HG03060 (cell line): ENCODE results near the gene CCDC187.

Source experiments
- ATAC-seq: cut with Tn5 transposase; IDR thresholded peaks from one replicate; pipeline ENCODE4 v1.9.1; 2021; ENCODE audit warnings: low read depth, moderate number of reproducible peaks; ENCODE audit not compliant: unreplicated experiment

Gene CCDC187

DNA sequence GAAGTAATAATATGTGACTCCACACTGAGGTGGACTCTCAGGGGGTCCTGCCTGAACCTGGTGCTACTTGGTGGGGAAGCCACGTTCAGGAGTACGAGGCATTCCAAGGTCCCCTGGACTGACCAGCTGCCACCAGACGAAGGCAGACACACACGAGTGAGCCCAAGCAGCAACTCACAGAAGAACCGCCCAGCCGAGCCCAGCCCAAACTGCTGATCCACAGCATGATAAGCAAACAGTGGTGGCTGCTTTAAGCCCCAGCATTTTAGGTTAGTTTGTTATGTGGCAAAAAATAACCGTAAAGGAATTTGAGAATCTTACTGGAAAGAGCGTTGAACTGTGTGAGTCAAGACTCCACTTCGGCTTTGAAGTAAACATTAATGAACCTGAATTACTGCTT is 90.2 kb downstream of the CCDC187 start:
- ATAC-seq = no peak

DNA sequence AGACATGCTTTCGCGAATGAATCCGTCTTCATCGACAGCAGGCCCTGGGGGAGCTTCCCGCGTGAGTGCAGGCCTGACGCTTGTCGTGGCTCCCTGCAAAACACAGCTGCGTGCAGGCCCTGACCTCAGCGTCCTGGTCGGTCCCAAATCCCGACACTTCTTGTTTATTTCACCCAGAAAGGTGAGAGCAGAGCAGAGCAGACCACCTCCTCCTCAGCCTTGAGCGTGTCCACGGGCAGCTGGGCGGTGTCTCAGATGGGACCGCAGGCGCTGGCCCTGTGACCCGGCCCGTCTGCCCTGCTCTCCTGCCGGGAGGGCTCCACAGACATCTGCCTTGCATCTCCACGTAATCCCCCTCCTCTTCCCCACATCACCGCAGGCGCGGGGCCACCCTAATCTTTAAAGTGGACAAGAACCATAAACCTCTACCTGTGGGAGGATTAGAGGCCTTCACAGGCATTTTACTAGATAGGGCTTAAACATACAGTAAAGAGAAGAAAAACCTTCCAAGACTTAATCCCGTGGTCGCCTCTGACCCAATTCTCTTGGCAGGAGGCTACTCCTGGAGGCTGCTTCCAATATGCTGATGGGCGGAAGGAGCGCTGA is 91.4 kb downstream of the CCDC187 start:
- no peak for ATAC-seq

DNA sequence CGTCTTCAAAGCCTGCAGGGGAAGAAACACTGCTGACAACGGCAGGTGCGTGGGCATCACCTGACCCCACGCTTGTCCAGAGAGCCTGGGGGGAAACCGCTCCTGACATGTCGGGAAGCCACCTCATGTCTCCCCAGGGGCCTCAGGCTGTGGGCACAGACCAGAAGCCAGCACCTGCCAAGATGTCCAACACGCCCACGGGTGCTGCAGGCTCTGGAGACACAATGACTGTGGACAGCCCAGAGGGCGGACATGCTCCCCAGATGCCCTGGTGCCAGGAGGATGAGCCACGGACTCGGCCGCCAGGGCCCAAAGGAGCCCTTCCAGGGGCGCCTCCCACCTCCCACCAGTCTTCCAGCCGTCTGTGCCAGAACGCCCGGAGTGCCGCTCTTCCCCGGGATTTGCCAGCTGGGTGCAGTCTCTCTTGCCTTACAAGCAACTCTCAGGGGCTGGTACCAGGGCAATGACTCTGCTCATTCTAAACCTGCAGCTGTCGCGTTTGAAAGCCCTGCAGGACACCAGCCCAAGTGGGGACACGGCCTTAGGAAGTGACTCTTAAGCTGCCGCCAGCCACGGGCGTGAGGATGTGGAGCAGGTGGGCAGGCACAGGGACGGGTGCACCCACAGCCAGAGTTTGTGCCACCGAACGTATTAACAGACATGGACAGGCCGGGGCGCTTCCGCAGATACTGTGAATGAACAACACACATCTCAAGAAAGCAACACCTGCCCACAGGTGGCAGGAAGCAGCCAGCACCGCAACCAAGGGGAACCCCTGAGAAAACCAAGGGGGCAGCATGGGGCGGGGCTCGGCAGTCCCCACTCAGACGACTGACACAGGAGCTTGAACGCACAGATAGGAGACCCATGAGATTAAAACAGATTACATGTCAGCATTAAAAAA is 92.2 kb downstream of the CCDC187 start:
- ATAC-seq = no peak

DNA sequence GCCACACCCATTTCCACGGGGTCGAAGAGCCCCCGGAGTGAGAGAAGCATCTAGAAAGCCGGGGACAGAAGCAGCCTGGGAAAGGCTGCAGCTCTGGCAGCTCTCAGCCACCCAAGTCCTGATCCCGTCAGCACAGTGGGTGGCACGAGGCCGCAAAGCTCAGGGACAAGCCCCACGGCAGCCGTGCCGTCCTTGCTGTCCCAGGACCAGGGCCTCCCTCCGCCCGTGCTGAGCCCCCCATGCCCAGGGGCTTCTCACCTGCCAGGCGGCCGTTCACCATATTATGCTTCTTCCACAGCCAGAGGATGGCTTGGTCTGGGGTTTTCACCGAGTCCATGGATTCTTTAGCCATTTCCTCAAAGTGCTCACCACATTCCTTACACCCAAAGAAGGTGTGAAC is 92.9 kb downstream of the CCDC187 start:
- no peak for ATAC-seq

DNA sequence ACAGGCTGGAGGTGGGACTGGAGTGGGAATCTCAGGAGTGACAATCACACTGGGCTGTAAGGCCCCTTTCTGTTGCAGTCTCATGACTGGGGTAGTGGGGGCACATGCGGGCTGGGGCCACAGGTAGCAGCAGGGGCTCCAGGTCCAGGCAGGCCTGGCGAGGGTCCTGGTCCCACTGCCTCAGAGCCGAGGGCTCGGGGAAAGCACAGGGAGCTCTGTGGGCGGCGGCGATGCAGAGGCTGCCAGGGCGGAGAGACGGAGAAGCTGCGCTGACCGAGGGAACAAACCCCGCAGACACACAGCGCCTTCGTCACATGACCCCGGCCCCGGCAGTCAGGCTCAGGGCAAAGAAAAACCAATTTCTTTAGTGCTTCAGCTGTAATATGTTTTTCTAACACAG is 93.6 kb downstream of the CCDC187 start:
- no peak for ATAC-seq

DNA sequence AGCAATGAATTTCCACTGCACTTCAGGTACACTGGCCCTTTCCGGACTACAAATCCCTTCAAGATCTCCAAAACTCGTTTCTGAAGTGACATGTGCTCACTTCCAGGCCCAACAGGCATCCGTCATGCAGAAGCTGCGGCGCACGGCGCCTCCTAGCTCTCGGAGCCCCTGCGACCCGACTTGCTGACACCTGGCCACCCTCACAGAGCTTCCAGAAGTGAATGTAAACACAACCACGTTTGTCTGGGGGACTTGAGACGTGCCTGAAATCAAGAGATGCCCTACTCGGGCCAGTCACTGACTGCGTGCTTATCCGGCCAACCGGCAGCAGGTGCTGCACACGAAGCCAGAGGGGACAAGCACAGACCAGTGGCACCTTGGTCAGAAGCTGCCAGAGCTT is 94.1 kb downstream of the CCDC187 start:
- ATAC-seq = no peak

DNA sequence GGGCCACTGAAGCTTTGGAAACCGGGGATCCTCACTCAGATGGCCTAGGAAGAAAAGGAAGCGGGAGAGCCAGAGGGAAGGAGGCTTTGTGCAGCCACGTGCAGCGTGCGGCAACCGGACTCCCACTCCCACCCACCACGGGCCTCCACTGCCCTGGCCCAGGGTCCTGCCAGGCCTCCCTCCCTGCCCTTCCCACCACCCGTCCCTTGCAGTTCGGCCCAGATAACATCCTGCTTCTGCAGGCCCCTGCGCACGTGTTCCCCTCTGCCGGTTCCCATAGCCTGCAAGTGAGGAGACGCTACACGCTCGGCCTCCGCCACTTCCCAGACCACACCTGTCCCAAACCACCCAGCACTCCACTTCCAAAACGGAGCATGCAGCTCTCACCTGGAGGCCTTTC is 94.7 kb downstream of the CCDC187 start:
- no peak for ATAC-seq

DNA sequence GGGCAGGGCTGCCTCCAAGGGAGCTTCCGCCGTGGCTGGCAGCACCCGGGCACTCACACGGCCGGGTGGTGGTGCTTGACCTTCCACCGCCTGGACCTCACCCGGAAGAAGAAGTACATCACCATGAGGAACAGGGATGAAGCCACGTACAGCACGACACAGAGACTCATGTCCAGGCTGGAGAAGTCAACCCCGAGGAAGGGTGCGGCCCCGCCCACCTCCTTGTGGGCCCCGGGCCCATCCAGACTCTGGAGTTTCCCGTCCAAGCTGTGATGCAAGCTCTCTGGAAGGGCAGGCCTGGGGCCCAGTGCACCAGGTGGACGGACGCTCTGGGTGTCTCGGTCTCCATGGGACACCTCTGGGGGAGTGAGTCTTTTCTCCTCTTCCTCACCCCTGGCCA is 95.2 kb downstream of the CCDC187 start:
- ATAC-seq = no peak

DNA sequence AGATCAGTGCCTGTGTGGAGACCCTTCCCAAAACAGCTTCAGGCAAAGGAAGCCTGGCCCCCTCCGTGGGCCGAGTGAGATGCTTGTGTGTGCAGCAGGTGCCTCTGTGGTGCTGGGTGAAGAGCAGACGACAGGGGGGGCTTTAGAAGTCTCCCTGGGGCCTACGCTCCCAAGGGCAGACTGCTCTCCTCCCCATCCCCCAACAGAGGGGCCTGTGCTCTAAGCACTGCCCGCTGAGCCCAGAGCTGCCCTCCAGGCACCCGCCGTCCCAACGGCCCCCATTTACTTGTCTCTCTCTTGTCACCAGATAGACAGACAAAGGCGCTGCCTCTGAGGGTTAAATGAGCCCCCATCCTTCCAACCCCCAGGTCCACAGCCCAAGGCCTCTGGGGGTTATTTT is 96.3 kb downstream of the CCDC187 start:
- no peak for ATAC-seq

DNA sequence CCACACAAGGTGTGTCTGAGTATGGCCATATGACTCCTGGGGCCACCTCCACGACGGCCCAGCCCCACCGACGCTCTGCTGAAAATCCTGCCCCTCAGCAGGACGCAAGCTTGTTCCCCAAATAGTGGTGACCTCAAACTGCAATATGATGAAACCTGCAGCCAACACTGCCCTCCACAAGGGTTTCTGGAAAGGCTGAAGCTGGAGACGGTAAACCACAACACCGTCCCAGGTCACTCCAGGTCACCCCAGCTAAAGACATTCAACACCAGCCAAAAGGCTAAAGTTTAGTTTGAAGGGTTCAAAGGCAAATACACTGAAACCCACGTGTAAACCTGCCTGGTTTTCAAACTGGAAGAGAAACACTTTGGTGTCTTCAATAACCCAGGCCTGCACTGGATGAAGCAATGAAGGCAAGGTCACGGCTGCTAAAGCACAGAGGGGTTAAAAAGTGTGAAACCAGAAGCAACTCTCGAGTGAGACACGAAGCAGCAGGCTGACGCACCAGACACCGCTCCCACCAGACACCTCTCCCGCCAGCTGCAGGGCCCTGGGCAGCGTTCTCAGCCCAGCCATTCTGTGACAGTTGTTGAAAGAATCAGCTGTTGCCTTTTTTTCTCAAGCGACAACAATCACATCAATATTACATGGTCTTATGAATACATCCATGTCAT is 97.2 kb downstream of the CCDC187 start:
- ATAC-seq = no peak

DNA sequence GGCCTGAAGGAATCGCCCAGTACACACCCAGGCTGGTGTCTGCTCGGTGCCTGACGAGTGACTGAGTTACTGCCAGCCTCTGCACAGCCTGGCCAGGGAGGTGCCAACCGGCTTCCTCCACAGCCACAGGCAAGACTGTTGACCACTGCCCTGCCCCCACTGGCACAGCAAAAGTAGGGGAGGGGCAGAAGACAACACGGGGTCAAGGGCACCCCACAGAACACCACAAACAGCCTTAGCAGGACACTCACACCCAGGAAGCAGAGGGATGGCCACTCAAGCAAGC is 98.2 kb downstream of the CCDC187 start:
- ATAC-seq = no peak

DNA sequence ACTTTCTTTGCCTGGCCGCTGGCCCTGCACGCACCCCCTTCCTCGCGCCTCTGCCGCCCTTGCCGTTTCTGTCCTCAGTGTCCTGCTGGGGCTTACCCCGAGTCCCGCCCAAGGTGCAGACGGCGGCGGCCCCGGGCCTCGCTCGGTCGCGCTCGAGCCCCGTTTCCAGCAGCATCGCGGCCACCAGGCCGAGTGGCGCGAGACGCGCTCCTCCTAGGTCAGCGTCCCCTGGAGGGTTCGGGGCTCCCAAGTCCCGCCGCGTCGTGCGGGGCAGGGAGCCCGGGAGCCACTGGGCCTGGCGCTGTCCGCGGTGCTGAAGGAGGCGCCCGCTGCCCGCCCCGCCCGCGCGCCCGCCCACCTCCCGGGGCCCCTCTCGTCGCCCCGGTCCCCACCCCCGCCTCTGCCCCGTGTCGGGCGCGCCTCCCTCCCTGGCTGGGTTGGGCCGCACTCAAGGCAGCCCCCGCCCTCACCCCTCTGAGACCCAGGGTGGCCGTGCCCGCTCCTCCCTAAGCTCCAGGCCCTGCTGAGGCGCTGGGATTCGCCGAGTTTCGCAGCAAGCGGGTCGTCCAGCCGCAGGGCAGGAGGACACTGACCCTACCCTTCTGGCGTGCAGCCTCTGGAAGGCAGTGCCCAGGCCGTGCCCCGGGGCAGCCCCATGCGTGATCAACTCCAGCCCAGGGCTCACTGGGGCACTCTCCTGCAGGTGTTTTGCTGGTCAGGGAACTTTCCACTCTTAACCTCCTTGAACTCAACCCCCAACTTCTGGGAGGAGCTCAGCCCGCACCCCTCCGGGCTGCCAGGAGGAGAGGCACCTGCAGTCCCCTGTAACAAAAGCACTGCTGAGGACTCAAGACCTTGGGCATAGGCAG is 98.8 kb downstream of the CCDC187 start, which contains the start of gene LHX3:
Gene LHX3 (minus strand): TSS at position 291 of the 869 bp plus-strand sequence. CDS start 116 bp downstream, at position 175.
- no peak for ATAC-seq

DNA sequence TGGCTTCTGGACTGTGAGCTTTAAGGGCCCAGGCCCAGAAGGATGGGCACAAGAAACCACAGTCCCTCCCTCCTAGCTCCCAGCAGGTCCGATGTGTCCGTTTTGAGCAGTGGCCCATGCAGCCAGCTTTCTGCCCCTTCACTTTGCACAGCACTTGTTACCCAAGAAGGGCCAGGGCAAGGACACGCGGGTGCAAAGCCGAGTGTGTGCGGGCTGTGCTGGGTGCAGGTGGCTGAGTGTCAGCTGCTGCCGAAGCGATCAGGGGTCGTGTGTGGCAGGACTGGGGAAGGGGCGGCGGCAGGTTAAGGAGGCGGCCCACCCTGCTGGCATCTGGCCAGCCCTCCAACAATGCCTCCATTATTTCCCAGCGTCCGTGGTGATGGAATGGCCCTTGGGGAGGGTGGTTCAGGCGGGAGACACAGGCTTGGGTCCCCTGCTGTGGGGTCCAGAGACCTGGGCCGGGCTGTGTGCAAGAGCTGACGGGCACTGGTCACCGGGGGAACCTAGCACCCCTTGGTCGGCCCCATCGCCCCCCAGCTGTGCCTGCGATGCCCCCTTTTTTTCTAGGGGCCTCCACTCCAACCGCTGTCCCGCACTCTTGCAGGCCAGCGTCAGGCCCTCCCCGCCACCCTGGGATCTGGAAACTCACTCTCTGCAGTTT is 99.6 kb downstream of the CCDC187 start:
- ATAC-seq = no peak

DNA sequence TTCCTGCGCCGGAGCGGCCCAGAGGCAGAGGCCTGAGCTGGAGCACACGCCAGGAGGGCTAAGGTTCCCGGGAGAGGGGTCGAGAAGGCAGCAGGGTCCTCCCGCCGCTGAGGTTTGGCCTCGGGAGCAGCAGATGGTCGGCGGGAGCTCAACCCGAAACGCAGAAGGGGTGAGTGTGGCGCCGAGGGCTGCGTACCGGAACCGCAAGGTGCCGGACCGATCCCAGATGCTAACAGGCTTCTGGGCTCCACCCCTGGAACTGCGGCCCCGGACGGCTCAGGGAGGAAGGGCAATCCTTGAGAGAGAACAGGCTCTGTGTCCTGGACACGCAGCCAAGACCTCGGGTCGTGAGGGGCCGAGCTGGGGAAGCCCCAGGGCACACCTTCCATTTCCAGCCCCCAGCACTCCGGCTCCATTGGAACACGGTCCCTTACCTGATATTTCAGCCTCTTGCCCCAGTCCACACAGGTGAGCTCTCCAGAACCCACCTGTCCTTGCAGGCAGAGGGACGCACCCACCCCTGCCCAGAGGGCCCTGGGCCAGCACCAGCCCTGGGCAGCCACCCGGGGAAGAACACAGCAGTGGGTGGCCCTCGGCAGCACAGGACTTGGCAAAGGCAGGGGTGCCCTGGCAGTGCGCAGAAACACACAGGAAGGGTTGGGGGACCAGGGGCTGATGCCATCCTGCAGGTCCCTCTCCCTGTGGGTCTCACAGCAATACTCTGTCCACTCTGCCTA is 100.3 kb downstream of the CCDC187 start:
- ATAC-seq = no peak

DNA sequence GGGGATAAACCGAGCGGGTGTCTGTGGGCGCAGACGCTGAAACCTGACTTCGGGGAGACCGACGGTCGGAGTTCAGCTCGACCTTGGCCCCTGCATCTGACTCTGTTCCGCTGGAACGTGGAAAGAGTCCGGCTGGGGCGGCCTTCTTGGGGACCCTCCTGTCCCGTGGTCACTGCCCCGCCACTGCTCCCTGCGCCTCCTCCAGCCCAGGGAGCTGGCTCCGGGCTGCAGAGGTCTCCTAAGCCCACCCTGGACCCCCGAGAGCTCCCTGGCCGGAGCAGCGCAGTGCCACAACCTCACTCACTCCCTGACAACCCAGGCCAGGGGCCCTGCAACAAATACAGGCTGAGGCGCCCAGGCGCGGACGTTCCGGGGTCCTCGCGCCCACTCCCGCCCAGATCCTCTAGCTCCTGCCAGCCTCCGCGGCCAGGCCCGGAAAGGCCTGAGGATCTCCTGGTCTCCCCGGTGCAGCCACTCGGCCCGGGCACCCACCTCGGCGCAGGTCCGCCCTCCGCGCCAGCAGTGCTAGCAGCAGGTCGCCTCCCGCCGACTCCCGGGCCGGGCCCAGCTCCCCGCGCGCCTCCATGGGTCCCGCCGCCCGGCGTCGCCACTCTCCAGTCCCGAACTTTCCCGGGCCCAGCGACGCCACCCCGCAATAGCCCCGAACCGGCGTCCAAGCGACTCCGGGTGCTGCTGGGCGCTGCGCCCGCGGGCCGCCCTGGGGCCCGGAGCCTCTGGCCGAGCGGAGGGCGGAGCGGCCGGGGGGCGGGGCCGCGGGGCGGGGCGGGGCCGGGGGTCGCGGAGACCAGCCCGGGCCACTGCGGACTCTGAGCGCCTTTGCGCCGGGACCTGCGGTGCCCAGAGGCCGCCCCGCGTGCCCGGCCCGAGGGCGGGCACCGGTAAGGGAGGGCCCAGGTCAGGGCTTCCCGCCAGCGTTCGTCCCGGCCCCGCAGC is 101.2 kb downstream of the CCDC187 start:
- ATAC-seq = no peak

DNA sequence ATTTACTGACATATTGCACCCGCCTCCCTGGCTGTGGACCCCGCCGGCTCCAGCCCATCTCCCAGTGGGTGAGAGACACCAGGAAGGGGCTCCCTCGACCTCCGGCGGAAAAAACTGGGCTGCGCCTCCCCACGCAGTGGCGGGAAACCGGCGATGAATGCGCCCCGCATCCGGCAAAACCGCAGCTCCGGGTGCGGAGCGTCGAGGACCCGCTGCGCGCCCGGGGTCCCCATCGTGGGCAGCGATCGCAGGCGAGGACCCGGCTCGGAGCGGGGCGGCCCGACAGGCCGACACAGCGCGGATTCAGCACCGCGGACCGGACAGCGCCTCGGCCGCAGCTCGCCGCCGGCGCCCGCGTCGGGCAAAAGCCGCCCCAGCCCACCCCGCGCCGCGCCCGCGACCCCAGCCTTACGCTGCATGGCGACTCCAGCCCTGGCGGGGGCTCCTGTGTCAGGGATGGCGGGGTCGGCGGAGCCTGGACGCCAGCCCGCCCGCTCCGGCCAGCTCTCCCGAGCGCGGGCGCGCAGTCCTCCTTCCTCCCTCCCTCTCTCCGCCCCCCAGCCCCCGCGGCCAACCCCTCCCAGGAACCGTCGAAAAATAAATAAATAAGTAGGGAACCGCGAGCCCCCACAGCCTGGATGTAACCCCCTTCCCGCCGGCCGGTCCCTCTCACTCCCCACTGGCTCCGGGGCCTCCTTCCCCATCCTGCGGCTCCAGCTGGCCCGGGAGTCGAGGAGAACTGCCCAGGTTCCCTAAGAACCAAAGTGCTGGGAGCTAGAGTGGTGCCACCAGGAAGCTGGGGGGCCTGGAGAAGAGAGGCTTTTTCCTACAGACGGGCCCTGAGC is 102.1 kb downstream of the CCDC187 start:
- no peak for ATAC-seq

DNA sequence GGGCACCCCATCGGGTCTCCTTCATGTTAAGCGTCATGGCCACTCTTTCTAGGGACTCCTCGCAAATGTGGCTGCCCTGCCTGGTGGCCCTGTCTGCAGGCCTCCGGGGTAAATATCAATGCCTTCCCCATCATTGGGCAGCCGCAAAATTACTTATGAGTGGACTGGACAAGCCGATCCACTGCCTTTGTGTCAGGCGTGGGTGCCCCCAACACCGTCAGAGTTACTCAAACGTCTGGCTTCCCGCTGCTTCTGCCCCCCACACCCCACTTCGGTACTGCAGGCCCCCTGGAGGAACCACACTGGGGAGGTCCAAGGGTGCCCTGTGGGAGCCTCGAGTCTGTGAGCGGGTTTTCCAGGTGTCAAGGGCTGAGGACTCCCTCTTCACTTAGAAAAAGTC is 102.7 kb downstream of the CCDC187 start:
- no peak for ATAC-seq

DNA sequence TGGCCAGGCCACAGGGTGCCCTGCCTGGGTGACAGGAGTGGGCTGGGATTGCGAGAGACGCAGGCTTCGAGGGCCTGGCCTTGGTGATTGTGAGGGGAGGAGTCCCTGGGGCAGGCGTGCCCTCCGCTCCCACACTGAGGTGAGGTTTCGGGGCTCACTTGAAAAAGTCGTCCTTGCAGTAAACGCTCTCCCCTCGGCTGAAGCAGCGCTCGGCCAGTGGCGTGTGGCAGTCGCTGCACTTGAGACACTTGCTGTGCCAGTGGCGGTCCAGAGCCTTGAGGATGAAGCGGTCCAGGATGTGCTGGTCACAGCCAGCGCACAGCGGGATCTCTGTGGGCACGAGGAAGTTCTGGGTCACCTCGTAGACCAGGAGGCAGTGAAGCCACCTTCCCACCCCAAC is 103.5 kb downstream of the CCDC187 start:
- no peak for ATAC-seq
